Ectodermal cell (in vitro differentiated cells): ENCODE data around the gene TSHZ3.

ENCODE experiments used
- H3K27ac ChIP-seq: 2 replicates; pipeline ENCODE4 v1.7.0; 2013; ENCODE audit warnings: mild to moderate bottlenecking, low read depth, low read length; ENCODE audit not compliant: insufficient read depth, poor library complexity, severe bottlenecking
- H3K27me3 ChIP-seq: 2 replicates; pipeline ENCODE4 v1.7.0; 2013; ENCODE audit warnings: mild to moderate bottlenecking, low read length; ENCODE audit not compliant: insufficient read depth, control insufficient read depth, poor library complexity, severe bottlenecking
- H3K36me3 ChIP-seq: one replicate; pipeline ENCODE4 v1.7.0; 2013; ENCODE audit warnings: low read length; ENCODE audit not compliant: control insufficient read depth, insufficient read depth
- H3K4me1 ChIP-seq: one replicate; pipeline ENCODE4 v1.7.0; 2013; ENCODE audit warnings: low read length; ENCODE audit not compliant: control insufficient read depth, insufficient read depth
- H3K4me3 ChIP-seq: 2 replicates; pipeline ENCODE4 v1.7.0; 2013; ENCODE audit warnings: low read depth, low read length, control low read depth; ENCODE audit not compliant: insufficient read depth
- H3K9me3 ChIP-seq: 2 replicates; pipeline ENCODE4 v1.7.0; 2013; ENCODE audit warnings: mild to moderate bottlenecking, low read length, moderate library complexity; ENCODE audit not compliant: control insufficient read depth
- WGBS, 2 experiments: methylation state at CpG; one replicate each; pipeline ENCODE4 v1.1.7; 2013; ENCODE audit warnings: missing lambda C conversion rate in 2 of 2; 5-methylcytosine and 5-hydroxymethylcytosine counted together

Gene TSHZ3

GRCh38 chr19:31233295-31233800 is 115.9 kb downstream of the TSHZ3 start:
- Histone ChIP-seq H3K27me3 (no peaks in the 10 kb centered on the region), H3K4me3 (no peak overlapping the region), H3K9me3 (no peaks in the 10 kb centered on the region), H3K4me1 (no peaks in the 10 kb centered on the region), H3K36me3 (no peaks in the 10 kb centered on the region), H3K27ac (no peak overlapping the region)
- 86 to 93% methylated on average over 4 of the region's 4 CpGs for WGBS, 2 experiments

GRCh38 chr19:31232871-31233270 is 116.4 kb downstream of the TSHZ3 start:
- Histone ChIP-seq H3K4me3 (no peak overlapping the region), H3K4me1 (no peaks in the 10 kb centered on the region), H3K9me3 (no peaks in the 10 kb centered on the region), H3K27ac (no peak overlapping the region), H3K27me3 (no peaks in the 10 kb centered on the region), H3K36me3 (no peaks in the 10 kb centered on the region)
- WGBS, 2 experiments, result 96% methylated on average over 3 of the region's 3 CpGs

- Histone ChIP-seq H3K27ac (no peak overlapping the region), H3K4me3 (no peak overlapping the region), H3K27me3 (no peaks in the 10 kb centered on the region), H3K4me1 (no peaks in the 10 kb centered on the region), H3K36me3 (no peaks in the 10 kb centered on the region), H3K9me3 (no peaks in the 10 kb centered on the region)
- WGBS, 2 experiments, result 82 to 87% methylated on average over 5 of the region's 5 CpGs
Observed at GRCh38 chr19:31232180-31232579, 117.1 kb downstream of the TSHZ3 start.

GRCh38 chr19:31231237-31231636 is 118.0 kb downstream of the TSHZ3 start:
- Histone ChIP-seq H3K4me1 (no peaks in the 10 kb centered on the region), H3K36me3 (no peaks in the 10 kb centered on the region), H3K27ac (no peak overlapping the region), H3K4me3 (no peak overlapping the region), H3K9me3 (no peaks in the 10 kb centered on the region), H3K27me3 (no peaks in the 10 kb centered on the region)
- WGBS, 2 experiments, result 86 to 94% methylated on average over 6 of the region's 6 CpGs

GRCh38 chr19:31226151-31226935 is 122.9 kb downstream of the TSHZ3 start:
- no peaks in the 10 kb centered on the region for H3K4me1 ChIP-seq
- H3K4me3 ChIP-seq, result no peak overlapping the region
- no peaks in the 10 kb centered on the region for H3K36me3 ChIP-seq
- 86 to 93% methylated on average over 4 of the region's 4 CpGs for WGBS, 2 experiments
- no peak overlapping the region for H3K27ac ChIP-seq
- no peaks in the 10 kb centered on the region for H3K9me3 ChIP-seq
- H3K27me3 ChIP-seq, result no peaks in the 10 kb centered on the region
